GM21515 (cell line): ENCODE data around the gene SLC1A4.
"Not testable (repeated sequence)": the region's sequence is repeated elsewhere in the genome, so short reads cannot be mapped to it uniquely, and the experiment has no call there.

ENCODE experiments used
- ATAC-seq: cut with Tn5 transposase; IDR thresholded peaks from one replicate; pipeline ENCODE4 v1.9.1; 2021; ENCODE audit not compliant: unreplicated experiment

Gene SLC1A4

GRCh38 chr2:64989126-64989981, at the start of gene SLC1A4:
TSS of gene SLC1A4 (plus strand) at chr2:64989399. CDS start at chr2:64989644, 245 bp downstream.
- peak; percentile 73 for ATAC-seq

GRCh38 chr2:64941143-64941542, 48.1 kb upstream of the SLC1A4 start:
- ATAC-seq = no peak

DNA sequence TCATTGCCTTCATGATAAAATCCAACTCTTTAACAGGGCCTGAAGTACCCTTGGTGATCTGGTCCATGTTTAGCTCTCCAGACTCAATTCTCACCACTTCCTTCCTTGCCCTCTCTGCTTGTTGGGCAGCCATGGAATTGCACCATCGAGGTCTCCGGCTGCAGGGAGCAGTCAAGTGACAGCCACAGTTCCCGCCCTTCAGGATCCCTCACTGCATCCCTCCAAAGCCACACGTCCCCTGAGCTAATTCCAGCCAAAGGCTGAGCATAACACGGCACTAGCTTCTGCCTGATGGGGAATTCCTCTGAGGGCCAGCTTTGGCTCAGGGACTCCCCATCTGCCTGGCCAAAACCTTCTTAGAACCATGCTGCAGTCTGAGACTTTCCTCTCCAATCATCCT, 47.4 kb upstream of the SLC1A4 start:
- ATAC-seq = no peak

DNA sequence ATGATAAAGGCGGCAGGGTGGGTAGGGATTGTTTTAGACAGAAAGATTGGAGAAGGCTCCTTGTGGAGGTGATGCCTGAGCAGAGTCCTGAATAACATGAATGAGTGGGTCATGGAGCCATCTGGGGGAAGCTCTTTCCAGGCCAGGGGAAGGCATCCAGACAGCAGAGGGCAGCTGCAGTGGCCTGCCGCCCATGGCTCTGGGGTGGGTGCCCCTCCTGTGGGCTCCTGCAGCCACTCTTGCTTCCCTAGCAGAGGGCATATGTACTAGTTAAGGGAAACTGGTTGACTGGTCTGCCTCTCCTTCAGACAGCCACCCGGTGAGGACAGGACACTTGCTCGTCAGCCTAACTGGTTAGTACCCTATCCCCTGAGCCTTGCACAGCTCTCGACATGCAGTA, 46.5 kb upstream of the SLC1A4 start:
- ATAC-seq = no peak

DNA sequence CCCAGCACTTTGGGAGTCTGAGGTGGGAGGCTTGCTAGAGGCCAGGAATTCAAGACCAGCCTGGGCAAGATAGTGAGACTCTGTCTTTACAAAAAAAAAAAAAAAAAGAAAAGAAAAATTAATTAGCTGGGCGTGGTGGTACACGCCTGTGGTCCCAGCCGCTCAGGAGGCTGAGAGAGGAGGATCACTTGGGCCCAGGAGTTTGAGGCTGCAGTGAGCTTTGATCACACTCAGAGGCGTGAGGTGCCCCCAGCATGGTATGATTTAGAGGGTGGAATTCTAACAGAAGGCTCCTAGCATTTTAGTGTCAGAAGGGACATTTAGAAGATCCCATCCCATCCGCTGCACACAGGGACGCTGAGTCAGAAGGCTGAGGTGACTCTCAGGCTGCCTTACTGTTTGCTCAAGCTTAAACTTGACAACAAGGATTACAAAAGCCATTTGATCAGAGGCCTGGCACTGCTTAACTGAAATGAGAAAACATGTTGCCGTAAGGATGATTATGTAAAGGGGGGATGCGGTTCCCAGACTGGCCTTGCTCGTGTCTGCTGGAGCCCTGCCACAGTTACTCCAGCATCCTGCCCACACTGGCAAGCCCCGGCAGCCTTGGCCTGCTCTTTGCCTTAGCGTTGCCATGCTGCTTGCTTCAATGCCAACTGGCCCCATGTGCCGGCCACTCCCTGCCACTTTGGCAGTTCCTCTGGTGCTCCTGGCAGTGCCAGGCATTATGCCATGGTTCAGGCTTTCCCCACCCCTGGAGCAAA, 45.6 kb upstream of the SLC1A4 start:
- ATAC-seq = no peak

GRCh38 chr2:64944484-64944883, 44.7 kb upstream of the SLC1A4 start:
- ATAC-seq = no peak

DNA sequence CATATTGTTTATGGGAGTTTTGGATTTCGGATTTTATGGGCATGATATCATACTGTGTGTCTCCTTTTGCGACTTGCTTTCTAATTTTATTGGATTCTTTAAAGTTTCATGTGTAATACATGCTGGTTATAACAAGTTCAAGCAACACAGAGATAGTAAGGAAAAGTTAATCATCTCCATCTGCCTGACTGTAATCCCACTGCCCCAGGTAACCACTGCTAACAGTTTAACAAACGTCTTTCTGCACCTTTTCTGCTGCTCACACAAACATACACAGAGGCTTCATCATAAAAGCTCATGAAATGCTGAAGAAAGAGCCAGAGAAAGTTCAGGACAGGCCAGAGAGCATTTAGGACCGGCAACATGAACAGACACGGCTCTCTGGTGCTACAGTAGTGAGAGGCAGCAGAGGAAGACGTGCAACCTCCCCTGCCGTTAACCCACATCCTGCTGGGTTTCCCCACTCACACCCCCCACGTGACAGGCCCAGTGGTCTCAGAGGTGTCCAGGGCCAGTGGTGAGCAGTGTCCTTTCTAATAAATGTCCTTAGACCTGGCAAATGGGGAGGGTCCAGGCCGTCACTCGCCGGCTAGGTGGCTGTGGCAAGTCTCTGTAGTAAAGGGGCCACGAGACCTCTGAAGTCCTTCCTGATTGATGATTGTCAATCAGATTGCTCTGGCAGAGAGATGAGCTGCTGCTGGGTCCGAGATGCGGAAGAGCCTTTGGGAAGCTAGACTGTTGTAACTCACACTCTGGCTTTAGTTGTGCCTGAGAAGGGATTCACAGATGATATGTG, 43.0 kb upstream of the SLC1A4 start:
- ATAC-seq = peak; percentile 87

GRCh38 chr2:64946769-64947247, 42.4 kb upstream of the SLC1A4 start:
- ATAC-seq = no peak

DNA sequence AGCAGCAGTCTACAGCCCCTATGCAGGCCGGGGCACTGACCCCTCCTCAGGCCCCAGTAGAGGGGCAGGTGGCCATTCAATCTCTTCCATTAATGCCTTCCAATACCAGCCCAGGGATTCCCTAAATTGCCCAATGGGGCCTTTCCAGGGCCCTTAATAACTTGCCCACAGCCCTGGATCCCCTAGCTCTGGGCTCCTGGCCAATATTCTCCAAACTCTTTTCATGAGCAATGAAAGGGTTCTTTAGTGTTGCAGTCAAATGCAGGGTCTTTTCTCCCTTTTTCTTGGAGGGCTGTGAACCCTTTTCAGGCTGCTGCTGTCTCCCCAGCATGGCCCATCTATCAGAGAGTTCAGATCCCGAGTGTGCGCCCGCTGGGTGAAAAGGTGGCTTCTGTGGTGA, 41.3 kb upstream of the SLC1A4 start:
- no peak for ATAC-seq

DNA sequence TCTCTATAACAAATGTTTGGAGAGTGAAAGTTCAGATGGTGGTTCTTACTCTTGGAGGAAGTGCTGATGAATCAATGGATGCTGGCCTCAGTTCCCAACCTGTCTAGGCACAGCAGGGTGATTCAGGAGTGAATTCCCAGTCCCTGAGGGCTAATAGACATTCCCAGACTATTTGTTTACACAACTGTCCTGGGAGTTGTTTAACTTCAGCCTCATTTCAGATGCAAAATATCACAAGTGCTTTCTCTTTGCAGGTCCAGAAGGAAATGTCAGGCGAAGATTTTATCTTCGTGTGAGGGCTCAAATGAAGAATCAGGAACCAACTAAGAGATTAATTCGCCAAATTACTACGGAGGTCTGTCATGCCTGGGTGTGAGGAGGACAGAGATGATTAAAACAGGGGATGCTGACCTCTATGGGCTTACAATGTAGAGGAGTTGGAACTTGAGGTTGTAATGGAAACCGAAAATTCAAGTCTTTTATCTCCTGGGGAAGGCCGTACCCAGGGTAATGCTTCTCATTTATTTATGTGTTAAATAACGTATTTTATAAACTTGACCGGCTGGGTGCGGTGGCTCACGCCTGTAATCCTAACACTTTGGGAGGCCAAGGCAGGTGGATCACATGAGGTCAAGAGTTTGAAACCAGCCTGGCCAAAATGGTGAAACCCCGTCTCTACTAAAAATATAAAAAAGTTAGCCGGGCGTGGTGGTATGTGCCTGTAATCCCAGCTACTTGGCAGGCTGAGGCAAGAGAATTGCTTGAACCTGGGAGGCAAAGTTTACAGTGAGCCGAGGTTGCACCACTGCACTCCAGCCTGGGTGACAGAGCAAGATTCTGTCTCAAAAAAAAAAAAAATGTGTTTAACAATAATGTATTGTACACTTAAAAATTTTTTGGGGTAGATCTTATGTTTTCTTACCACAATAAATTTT, 38.7 kb upstream of the SLC1A4 start:
- no peak for ATAC-seq

DNA sequence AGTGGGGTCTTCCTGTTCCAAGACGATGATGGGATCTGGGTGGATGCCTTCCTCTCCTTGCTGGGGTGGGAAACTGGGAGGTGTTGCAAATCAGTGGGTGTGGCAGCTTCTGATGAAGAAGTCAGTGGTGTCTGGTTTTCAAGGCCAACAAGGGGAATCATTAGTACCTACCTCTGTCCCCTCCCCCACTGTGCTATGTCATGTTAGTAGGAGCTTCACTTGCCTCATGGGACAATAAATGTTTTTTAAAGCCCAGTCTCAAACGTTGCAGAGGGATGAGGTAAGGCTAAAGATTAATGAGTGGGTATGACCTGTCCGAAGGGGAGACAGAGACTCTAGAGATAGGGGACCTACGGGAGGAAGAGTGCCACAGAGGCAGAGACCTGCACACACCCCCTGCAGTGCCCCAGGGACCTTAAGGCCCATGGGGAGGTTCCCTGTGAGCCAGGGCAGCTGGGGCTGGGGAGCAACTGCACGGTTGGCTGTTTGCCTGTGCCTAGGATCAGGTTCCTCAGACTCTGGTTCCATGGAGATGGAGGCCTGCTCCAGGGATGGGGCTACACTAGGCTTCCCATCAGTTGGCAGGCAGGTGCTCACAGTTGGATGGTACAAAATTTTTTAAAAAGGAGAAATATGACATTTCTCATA, 37.8 kb upstream of the SLC1A4 start:
- ATAC-seq = no peak

DNA sequence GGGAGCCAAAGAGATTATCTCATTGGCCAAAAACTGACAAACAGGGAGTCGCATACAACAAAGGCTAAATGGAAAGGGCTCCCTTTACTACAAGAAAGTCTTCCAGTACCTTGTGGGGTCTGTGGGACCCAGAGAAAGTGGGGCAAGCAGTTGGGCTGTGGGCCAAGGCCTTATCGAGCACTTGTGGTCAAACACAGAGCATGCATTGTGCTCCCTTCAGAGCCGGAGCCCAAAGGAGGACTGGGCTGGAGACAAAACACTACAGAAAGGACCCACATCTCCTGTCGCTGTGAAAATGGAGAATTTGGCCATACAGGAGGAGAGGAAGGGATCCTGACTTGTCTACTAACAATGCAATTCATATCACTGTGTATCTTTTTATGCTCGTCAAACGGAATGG, 37.1 kb upstream of the SLC1A4 start:
- ATAC-seq = no peak

DNA sequence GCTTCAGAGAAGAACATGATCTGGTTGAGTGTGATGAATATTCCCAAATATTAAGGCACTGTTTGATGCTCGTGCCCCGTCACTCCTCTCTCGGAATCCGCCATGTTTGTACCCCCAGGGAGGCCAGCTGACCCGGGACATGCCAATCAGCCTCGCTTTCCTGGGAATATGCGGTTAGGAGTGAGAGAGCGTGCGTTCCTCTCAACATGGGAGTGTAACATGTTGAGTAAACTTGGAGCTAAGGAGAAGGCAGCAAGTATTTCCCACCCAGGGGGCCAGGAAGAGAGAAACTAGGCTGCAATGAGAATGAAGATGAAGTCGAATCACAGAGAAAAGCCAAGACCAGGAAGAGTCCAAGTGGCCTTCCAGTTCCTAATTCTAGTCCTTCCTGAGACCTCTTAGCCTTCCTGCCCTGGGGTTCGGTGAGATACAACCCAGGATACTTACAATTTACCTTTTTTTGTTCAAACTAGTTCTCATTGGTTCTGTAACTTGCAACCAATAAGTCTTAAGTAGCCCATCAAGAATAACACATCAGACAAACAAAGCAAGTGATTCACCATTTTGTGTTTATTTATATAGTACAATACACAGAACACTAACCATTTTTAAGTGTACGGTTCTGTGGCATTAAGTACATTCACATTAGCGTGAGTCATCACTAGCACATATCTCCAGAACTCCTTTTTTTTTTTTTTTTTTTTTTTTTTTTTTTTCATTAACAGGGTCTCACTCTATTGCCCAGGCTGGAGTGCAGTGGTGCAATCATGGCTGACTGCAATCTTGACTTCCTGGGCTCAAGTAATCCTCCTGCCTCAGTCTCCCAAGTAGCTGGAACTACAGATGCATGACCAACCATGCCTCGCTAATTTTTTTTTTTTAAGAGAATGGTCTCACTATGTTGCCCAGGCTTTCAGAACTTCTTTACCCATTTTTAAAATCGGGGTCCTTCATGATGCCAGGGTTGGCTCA, 36.4 kb upstream of the SLC1A4 start:
- no peak for ATAC-seq

GRCh38 chr2:64955467-64955866, 33.7 kb upstream of the SLC1A4 start:
- ATAC-seq = no peak

DNA sequence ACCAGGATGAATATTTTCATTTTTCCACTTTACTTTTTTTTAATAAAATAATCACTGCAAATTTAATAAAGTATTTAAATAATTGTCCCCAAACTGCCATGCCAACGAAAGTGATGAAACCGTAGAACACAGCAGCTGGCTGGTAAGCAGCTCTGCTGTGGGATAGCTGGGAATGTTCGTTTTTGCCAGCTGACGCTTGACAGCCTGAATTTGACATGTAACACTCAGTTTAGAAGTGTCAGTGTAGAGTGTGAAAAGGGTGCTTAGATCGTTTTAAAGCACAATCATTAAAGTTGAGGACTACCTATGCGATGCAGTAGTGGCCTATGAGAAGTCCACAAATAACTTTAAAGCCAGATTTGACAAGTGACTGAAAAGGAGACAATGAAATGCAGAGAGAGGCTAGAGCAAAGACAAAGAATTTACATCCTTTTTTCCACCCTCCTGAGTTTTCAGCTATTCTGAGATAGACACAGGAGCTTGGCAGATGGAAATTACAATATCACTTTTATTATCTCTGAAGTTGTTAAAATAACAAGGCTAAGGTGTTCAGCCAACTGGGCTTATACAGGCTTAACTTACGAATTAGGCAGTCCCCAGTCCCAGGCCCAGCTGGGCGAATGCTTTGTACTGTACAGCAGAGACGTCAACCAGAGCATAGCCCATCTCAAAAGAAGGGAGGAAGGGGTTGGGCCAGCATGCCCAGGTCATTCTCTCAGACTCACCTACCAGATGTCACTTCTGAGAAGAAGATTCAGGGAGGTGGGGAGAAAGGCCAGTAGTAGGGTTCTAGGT, 31.9 kb upstream of the SLC1A4 start:
- no peak for ATAC-seq

- ATAC-seq = no peak
Observed at GRCh38 chr2:64958556-64958955, 30.6 kb upstream of the SLC1A4 start.

GRCh38 chr2:64960819-64961218, 28.4 kb upstream of the SLC1A4 start:
- no peak for ATAC-seq

DNA sequence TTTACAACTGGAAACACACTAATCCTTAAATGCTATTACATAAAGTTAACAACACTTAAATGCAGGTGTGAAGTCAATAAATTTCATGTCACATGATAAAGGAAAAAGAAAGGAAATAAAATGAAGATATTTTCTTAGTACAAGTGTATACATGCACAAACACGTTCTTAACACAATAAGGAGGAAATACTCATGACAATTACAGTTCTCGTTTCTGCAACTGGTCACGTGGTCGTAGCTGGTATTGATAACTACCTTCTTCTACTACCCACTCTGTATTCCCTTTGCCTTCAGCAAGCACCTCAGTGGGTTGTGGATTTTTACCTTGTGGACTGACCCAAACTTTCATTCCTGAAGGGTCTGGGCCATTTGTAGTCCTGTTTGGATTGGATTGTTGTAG, 26.1 kb upstream of the SLC1A4 start:
- ATAC-seq = not testable (repeated sequence)
